ENCODE results near the gene RBM20. TPM values are rescaled to one million over a fixed set of nuclear protein-coding genes. Genes with fewer than 3 reads are reported as not detected.
A peak's percentile ranks its signal among the peaks of the same experiment; 100 is the strongest.

RBM20 gene
- total and polyA plus RNA-seq, 5 donors from 2014 or later: 0.15 to 0.72 TPM; not detected in 3

- Histone ChIP-seq H3K36me3 (ENCODE audit: control insufficient read depth, insufficient read depth, low read length) (no peaks in the 10 kb centered on the region), H3K4me3 (ENCODE audit: low read depth, low read length) (no peak overlapping the region), H3K9me3 (ENCODE audit: control insufficient read depth in 2 of 2, low read length in 2 of 2) (peaks cover 3 to 4% of the 10 kb centered on the region in 2 experiments), H3K27me3 (ENCODE audit: control insufficient read depth, insufficient read depth, low read length) (no peaks in the 10 kb centered on the region), H3K27ac (ENCODE audit: insufficient read depth, low read length, poor library complexity, severe bottlenecking) (no peak overlapping the region), H3K4me1 (ENCODE audit: control insufficient read depth, insufficient read depth, low read length, poor library complexity, severe bottlenecking) (no peaks in the 10 kb centered on the region)
- Mint-ChIP-seq H3K9me3 (peaks cover 0 to 4% (median 1%) of the 10 kb centered on the region in 7 donors), H3K27ac (peak overlapping the region in 1 of 3 donors; percentile 5), H3K36me3 (no peaks in the 10 kb centered on the region), H3K4me1 (peaks cover 10 to 41% (median 15%) of the 10 kb centered on the region in 4 donors), H3K4me3 (no peak overlapping the region), H3K27me3 (no peaks in the 10 kb centered on the region)
- ATAC-seq (ENCODE audit: low read depth in 2 of 2) (no peak), DNase-seq (no peak)
These were observed 107.7 kb downstream of the RBM20 start for GRCh38 chr10:110751850-110752249.

DNA sequence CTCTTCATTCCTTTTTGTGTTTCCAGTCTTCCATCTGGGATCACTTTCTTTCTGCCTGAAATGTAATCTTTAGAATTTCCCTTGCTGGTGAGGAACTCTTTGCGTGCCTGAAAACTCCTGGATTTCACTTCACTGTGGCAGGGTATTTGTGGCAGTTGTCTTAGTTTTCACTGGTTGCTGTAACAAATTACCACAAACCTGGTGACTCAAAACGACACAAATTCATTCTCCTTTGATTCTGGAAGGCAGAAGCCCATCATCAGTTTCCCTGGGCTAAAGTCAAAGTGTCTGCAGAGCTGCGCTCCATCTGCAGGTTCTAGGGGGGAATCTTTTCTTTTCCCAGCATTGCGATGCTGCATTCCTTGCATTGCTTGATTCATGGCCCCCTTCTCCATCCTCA, 109.3 kb downstream of the RBM20 start:
- ATAC-seq (ENCODE audit: low read depth in 2 of 2) (no peak), DNase-seq (no peak)
- peaks cover 3 to 4% of the 10 kb centered on the region in 2 experiments for H3K9me3 ChIP-seq (ENCODE audit: control insufficient read depth in 2 of 2, low read length in 2 of 2)
- no peaks in the 10 kb centered on the region for H3K4me1 ChIP-seq (ENCODE audit: control insufficient read depth, insufficient read depth, low read length, poor library complexity, severe bottlenecking)
- H3K36me3 Mint-ChIP-seq: no peaks in the 10 kb centered on the region
- H3K36me3 ChIP-seq (ENCODE audit: control insufficient read depth, insufficient read depth, low read length): no peaks in the 10 kb centered on the region
- H3K27ac ChIP-seq (ENCODE audit: insufficient read depth, low read length, poor library complexity, severe bottlenecking): no peak overlapping the region
- H3K4me1 Mint-ChIP-seq: peaks cover 5 to 27% (median 11%) of the 10 kb centered on the region in 4 donors
- no peaks in the 10 kb centered on the region for H3K27me3 ChIP-seq (ENCODE audit: control insufficient read depth, insufficient read depth, low read length)
- no peaks in the 10 kb centered on the region for H3K27me3 Mint-ChIP-seq
- H3K27ac Mint-ChIP-seq: no peak overlapping the region
- no peak overlapping the region for H3K4me3 Mint-ChIP-seq
- peaks cover 0 to 4% (median 1%) of the 10 kb centered on the region in 7 donors for H3K9me3 Mint-ChIP-seq
- no peak overlapping the region for H3K4me3 ChIP-seq (ENCODE audit: low read depth, low read length)

GRCh38 chr10:110754375-110755105, 110.4 kb downstream of the RBM20 start:
- DNase-seq (no peak), ATAC-seq (ENCODE audit: low read depth in 2 of 2) (no peak)
- no peak overlapping the region for H3K27ac Mint-ChIP-seq
- Histone ChIP-seq H3K27ac (ENCODE audit: insufficient read depth, low read length, poor library complexity, severe bottlenecking) (no peak overlapping the region), H3K4me1 (ENCODE audit: control insufficient read depth, insufficient read depth, low read length, poor library complexity, severe bottlenecking) (no peaks in the 10 kb centered on the region), H3K36me3 (ENCODE audit: control insufficient read depth, insufficient read depth, low read length) (no peaks in the 10 kb centered on the region), H3K27me3 (ENCODE audit: control insufficient read depth, insufficient read depth, low read length) (no peaks in the 10 kb centered on the region), H3K4me3 (ENCODE audit: low read depth, low read length) (no peak overlapping the region), H3K9me3 (ENCODE audit: control insufficient read depth in 2 of 2, low read length in 2 of 2) (no peaks in the 10 kb centered on the region)
- peaks cover 5 to 26% (median 11%) of the 10 kb centered on the region in 4 donors for H3K4me1 Mint-ChIP-seq
- H3K27me3 Mint-ChIP-seq: no peaks in the 10 kb centered on the region
- H3K9me3 Mint-ChIP-seq: peaks cover 0 to 1% (median 0%) of the 10 kb centered on the region in 7 donors
- no peaks in the 10 kb centered on the region for H3K36me3 Mint-ChIP-seq
- H3K4me3 Mint-ChIP-seq: no peak overlapping the region

GRCh38 chr10:110755781-110756180, 111.6 kb downstream of the RBM20 start:
- Histone ChIP-seq H3K27me3 (ENCODE audit: control insufficient read depth, insufficient read depth, low read length) (no peaks in the 10 kb centered on the region), H3K36me3 (ENCODE audit: control insufficient read depth, insufficient read depth, low read length) (no peaks in the 10 kb centered on the region), H3K4me3 (ENCODE audit: low read depth, low read length) (no peak overlapping the region), H3K27ac (ENCODE audit: insufficient read depth, low read length, poor library complexity, severe bottlenecking) (no peak overlapping the region), H3K9me3 (ENCODE audit: control insufficient read depth in 2 of 2, low read length in 2 of 2) (no peaks in the 10 kb centered on the region), H3K4me1 (ENCODE audit: control insufficient read depth, insufficient read depth, low read length, poor library complexity, severe bottlenecking) (no peaks in the 10 kb centered on the region)
- Mint-ChIP-seq H3K27me3 (no peaks in the 10 kb centered on the region), H3K4me1 (peaks cover 5 to 20% (median 7%) of the 10 kb centered on the region in 4 donors), H3K9me3 (peaks cover 0 to under 1% (median 0%) of the 10 kb centered on the region in 7 donors), H3K36me3 (no peaks in the 10 kb centered on the region), H3K27ac (no peak overlapping the region), H3K4me3 (no peak overlapping the region)
- ATAC-seq (ENCODE audit: low read depth in 2 of 2) (no peak), DNase-seq (no peak)

GRCh38 chr10:110756876-110757275, 112.7 kb downstream of the RBM20 start:
- no peak overlapping the region for H3K27ac Mint-ChIP-seq

DNA sequence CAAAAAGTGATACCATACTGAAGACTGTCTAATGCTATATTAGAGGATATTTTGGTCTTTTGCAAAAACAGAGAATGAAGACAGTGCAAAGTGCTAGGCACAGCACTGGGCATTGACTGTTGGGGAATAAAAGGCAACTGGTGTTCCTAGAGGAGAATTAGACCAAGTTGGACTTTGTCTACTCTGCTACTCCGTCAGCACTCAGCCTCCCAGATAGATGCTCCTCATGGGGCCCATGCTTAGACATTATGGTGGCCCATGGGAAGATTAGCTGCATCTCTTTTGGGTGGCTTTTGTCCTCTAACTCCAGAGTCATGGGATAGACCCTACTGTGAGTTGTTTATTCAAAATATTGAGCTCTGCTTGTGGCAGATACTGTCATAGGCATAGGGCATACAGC, 113.5 kb downstream of the RBM20 start:
- no peak overlapping the region for H3K27ac ChIP-seq (ENCODE audit: insufficient read depth, low read length, poor library complexity, severe bottlenecking)
- H3K4me1 ChIP-seq (ENCODE audit: control insufficient read depth, insufficient read depth, low read length, poor library complexity, severe bottlenecking): no peaks in the 10 kb centered on the region
- H3K4me3 ChIP-seq (ENCODE audit: low read depth, low read length): no peak overlapping the region
- no peaks in the 10 kb centered on the region for H3K36me3 ChIP-seq (ENCODE audit: control insufficient read depth, insufficient read depth, low read length)
- no peaks in the 10 kb centered on the region for H3K36me3 Mint-ChIP-seq
- DNase-seq (no peak), ATAC-seq (ENCODE audit: low read depth in 2 of 2) (no peak)
- H3K27me3 ChIP-seq (ENCODE audit: control insufficient read depth, insufficient read depth, low read length): no peaks in the 10 kb centered on the region
- H3K9me3 ChIP-seq (ENCODE audit: control insufficient read depth in 2 of 2, low read length in 2 of 2): no peaks in the 10 kb centered on the region
- H3K4me1 Mint-ChIP-seq: peaks cover 0 to 7% (median under 1%) of the 10 kb centered on the region in 4 donors
- H3K9me3 Mint-ChIP-seq: no peaks in the 10 kb centered on the region
- no peak overlapping the region for H3K4me3 Mint-ChIP-seq
- H3K27me3 Mint-ChIP-seq: no peaks in the 10 kb centered on the region
- no peak overlapping the region for H3K27ac Mint-ChIP-seq

More at GRCh38 chr10:110756876-110757275, 112.7 kb downstream of the RBM20 start:
- H3K4me1 Mint-ChIP-seq: peaks cover 0 to 10% (median 3%) of the 10 kb centered on the region in 4 donors
- Histone ChIP-seq H3K27me3 (ENCODE audit: control insufficient read depth, insufficient read depth, low read length) (no peaks in the 10 kb centered on the region), H3K4me3 (ENCODE audit: low read depth, low read length) (no peak overlapping the region), H3K36me3 (ENCODE audit: control insufficient read depth, insufficient read depth, low read length) (no peaks in the 10 kb centered on the region), H3K4me1 (ENCODE audit: control insufficient read depth, insufficient read depth, low read length, poor library complexity, severe bottlenecking) (no peaks in the 10 kb centered on the region), H3K9me3 (ENCODE audit: control insufficient read depth in 2 of 2, low read length in 2 of 2) (no peaks in the 10 kb centered on the region), H3K27ac (ENCODE audit: insufficient read depth, low read length, poor library complexity, severe bottlenecking) (no peak overlapping the region)
- H3K36me3 Mint-ChIP-seq: no peaks in the 10 kb centered on the region
- no peak for DNase-seq
- H3K9me3 Mint-ChIP-seq: no peaks in the 10 kb centered on the region
- H3K27me3 Mint-ChIP-seq: no peaks in the 10 kb centered on the region
- H3K4me3 Mint-ChIP-seq: no peak overlapping the region
- no peak for ATAC-seq (ENCODE audit: low read depth in 2 of 2)

- Histone ChIP-seq H3K4me1 (ENCODE audit: control insufficient read depth, insufficient read depth, low read length, poor library complexity, severe bottlenecking) (no peaks in the 10 kb centered on the region), H3K4me3 (ENCODE audit: low read depth, low read length) (no peak overlapping the region), H3K36me3 (ENCODE audit: control insufficient read depth, insufficient read depth, low read length) (no peaks in the 10 kb centered on the region), H3K9me3 (ENCODE audit: control insufficient read depth in 2 of 2, low read length in 2 of 2) (no peaks in the 10 kb centered on the region), H3K27me3 (ENCODE audit: control insufficient read depth, insufficient read depth, low read length) (no peaks in the 10 kb centered on the region), H3K27ac (ENCODE audit: insufficient read depth, low read length, poor library complexity, severe bottlenecking) (no peak overlapping the region)
- no peak overlapping the region for H3K27ac Mint-ChIP-seq
- no peak for ATAC-seq (ENCODE audit: low read depth in 2 of 2)
- H3K9me3 Mint-ChIP-seq: no peaks in the 10 kb centered on the region
- no peaks in the 10 kb centered on the region for H3K36me3 Mint-ChIP-seq
- H3K27me3 Mint-ChIP-seq: peaks cover 1% of the 10 kb centered on the region
- DNase-seq: no peak
- no peak overlapping the region for H3K4me3 Mint-ChIP-seq
- H3K4me1 Mint-ChIP-seq: peaks cover 0 to 7% (median 1%) of the 10 kb centered on the region in 4 donors
These were observed 114.1 kb downstream of the RBM20 start for GRCh38 chr10:110758128-110758765.

All from CD4-positive, CD25-positive, alpha-beta regulatory T cell (primary cell).